Peyer's patch (tissue), 4 donors: ENCODE measurements around the gene CASQ2.

Experiments
- CTCF ChIP-seq, 6 experiments: fragments of 450-650 bp in 4 of 6; fragments of 200-600 bp in 2 of 6; sonication (generic) in 1 of 6; IDR thresholded peaks; one replicate each; pipeline ENCODE4 v1.5.1; 2017 to 2019; ENCODE audit warnings: antibody characterized with exemption in 6 of 6, mild to moderate bottlenecking in 3 of 6, moderate library complexity in 1 of 6
- POLR2A ChIP-seq, 2 donors: fragments of 450-650 bp; IDR thresholded peaks; one replicate each; pipeline ENCODE4 v1.5.1; 2017; ENCODE audit warnings: antibody characterized with exemption in 2 of 2, mild to moderate bottlenecking in 2 of 2, moderate library complexity in 2 of 2

DNA sequence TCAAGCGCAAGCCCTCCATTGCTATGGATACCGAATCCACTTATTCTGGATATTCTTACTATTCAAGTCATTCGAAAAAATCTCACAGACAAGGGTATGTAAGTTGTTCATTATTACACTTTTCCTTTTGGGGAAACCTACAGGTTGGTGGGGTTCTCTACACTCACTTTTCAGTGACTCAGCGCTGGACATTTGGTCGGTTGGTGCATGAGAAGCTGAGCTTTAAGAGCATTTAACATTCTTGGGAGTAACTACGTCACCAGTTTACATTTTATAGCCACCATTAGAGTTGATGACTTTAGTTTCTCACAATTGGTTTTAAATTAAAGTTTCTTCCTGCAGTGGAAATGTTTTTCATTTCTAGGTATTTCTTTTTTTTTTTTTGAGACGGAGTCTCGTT, 117.1 kb downstream of the CASQ2 start:
- no peak for TF ChIP-seq POLR2A (IDR thresholded peaks at IDR 0.05)
- TF ChIP-seq CTCF (IDR thresholded peaks at IDR 0.05), result no peak
